HS-27A (cell line): ENCODE measurements around the gene TBC1D17.

Source experiments
- DNase-seq: peaks from one replicate; pipeline ENCODE4 v3.0.0-alpha.2; 2012; ENCODE audit warnings: low read depth, missing footprints

Gene TBC1D17

DNA sequence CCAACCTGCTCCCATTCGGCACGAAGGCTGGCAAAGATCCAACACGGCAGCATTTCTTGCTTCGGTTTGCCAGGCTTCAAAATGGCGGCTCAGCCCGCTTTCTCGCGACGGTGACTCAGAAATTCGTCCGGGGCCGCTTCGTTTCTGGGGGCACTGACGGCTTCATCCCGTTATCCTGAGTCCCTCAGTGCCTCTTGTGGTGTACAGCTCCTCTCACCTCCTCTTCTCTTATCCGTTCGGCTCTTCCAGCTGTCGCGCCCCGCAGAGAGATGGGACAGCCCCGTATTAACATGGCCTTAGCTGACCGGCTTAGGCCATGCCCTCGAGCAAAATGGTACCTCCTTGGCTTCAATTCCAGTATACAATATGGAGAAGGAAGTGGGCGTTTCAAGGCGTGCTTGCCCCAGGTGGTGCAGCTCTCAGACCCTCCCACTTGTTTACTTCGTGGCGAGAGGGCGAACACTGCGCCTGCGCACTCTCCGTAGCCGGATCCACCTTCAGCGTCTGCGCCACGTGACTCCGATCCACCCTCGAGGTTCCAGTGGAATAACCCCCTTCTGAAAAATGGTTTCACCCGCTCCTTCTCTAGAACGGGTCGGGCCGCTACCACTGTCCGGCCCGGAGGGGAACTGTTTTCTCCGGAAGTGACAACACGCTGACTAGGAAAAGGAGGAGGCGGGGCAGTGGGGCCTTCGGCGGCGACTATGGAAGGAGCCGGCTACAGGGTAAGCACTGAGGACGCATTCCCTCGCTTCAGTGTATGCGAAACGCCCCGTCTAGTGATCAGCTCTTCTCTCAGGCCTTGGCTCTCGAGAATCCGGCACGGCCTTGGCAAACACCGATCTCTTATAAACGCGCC, at the start of gene TBC1D17, which contains the start of gene AKT1S1:
TSS of gene TBC1D17 (plus strand) at position 683 of the 859 bp plus-strand sequence. CDS start at position 705, 22 bp downstream.
TSS of gene AKT1S1 (minus strand) at position 336 of the 859 bp plus-strand sequence. CDS start 4,060 bp downstream, outside the sequence.
- DNase-seq: peak; percentile 100

DNA sequence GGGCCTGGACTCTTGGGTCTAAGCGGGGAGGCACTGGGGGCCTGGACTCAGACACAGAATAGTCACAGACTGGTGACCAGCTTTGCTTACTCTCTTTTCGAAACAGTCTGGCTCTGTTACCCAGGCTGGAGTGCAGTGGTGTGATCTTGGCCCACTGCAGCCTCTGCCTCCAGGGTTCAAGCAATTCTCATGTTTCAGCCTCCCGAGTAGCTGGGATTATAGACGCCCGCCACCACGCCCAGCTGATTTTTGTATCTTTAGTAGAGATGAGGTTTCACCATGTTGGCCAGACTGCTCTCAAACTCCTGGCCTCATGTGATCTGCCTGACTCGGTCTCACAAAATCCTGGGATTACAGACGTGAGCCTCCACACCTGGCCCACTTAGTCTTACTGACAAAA, 48.3 kb upstream of the TBC1D17 start:
- DNase-seq: no peak

- DNase-seq: no peak
These were observed 47.8 kb upstream of the TBC1D17 start for GRCh38 chr19:49829721-49830120.

- DNase-seq: no peak
These were observed 46.7 kb upstream of the TBC1D17 start for GRCh38 chr19:49830766-49831165.

GRCh38 chr19:49831592-49831991, 45.9 kb upstream of the TBC1D17 start:
- DNase-seq: no peak

GRCh38 chr19:49832556-49832955, 44.9 kb upstream of the TBC1D17 start:
- DNase-seq: no peak

DNA sequence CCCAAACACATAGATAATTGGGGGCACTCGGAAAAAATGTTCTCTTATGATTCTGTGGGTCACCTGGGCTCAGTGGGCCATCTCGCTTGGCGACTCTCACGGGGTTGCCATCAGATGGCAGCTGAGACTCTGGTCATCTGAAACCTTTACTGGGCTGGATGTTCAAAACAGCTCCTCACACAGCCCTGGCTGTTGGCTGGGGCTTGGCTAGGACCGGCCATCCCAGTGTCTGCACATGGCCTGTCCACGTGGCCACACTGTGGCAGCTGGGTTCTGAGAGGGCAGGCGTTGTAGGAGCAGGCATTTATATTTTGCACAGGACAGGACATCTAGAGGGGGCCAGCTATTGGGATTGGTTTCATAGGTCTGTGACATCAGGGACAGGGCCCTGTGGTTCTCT, 43.9 kb upstream of the TBC1D17 start:
- no peak for DNase-seq

GRCh38 chr19:49835562-49835961, 41.9 kb upstream of the TBC1D17 start:
- DNase-seq: no peak

- DNase-seq: no peak
These were observed 41.1 kb upstream of the TBC1D17 start for GRCh38 chr19:49836176-49837008.

DNA sequence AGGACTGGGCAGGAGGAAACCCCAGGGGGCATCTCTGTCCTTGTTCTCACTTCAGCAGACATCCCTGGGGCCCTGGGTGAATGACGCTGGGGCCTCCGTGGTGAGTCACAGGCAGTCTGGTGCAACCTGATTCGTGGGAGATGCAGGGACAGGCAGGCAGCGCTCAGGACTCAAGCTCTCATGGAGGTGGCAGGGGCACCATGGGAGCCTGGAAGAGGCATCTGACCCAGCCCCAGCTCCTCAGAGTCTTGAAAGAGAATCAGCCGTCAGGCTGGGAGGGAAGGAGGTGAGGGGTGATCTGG, 40.5 kb upstream of the TBC1D17 start:
- no peak for DNase-seq

DNA sequence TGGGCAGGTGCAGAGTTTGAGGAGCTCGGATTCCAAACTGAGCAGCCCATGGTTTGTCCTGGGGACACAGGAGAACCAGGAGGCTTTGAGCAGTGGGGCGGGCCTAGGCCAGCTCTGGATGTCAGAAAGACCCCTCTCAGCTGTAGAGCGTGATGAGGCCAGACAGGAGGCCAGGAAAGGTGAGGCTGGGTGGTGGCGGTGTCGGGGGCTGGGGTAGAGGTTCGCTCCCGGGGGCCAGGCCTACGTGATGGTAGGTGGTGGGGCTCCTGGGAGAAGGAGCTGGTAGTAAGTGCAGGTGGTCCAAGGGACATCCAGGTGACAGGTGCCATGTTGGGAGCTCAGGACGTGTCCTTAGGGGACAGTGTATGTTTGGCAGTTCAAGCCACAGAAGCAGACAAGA, 40.1 kb upstream of the TBC1D17 start:
- DNase-seq: no peak

DNA sequence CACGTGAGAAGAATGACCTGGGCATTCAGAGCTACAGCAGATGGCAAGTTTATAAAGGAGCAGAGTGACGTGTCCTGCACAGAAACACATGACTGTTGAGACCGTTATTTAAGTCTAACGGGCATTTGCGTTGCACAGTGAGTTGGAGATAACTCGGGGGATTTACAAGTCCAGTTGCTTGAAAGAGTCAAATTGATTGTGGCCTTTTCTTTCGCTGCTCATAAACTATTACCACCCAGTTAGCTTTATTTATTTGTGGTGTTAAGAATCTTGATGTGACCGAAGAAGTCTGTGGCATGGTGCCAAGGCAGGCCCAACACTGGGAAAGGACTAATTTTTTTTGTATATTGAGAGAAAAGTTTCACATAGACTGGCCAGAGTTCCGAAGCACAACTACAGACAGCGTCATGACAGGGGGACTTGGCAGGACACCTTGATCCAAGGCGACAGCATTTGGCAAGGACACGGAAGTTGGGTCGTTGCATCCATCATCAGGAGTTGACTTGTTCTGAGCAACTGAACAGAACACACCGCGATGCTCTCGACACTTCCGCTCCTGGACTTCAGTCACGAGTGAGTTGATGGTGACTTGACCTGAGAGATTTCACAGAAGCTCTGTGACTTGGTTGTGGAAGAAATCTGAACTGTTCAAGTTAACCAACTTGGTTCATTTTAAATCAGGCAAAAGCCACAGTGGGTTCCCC, 38.5 kb upstream of the TBC1D17 start:
- DNase-seq: no peak

- no peak for DNase-seq
These were observed 37.8 kb upstream of the TBC1D17 start for GRCh38 chr19:49839713-49840112.

DNA sequence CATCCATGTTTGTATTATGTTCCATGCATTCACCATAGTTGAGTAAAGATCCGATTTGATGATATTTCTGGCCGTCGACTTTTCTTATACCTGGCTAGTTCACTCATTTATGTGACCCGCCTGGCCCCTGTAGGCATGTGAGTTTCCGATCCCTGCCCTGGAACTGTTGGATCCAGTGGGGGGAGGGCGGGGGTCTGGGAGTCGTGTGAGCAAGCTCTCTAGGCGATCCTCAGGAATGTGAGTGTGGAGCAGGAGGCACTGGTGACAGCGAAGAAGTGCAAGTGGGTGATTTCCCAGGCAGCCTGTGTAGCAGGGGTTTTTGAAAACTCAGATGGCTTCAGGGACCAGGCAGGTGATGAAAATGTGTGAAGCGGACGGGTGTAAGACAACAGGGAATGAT, 37.2 kb upstream of the TBC1D17 start:
- DNase-seq: no peak

- no peak for DNase-seq
These were observed 36.7 kb upstream of the TBC1D17 start for GRCh38 chr19:49840736-49841249.

DNA sequence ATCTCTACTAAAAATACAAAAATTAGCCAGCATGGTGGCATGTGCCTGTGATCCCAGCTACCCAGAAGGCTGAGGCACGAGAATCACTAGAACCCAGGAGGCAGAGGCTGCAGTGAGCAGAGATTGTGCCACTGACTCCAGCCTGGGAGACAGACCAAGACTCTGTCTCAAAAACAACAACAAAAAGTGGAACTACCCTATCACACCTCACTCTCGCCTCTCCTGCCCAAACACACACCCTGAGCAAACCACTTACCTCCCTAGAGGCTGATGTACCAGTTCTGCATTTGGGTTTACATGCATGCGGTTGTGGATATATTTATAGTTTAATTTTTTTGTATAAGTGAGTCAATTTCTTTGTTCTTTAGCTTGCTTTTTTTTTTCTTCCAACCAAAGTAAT, 34.2 kb upstream of the TBC1D17 start:
- no peak for DNase-seq

- DNase-seq: no peak
These were observed 33.1 kb upstream of the TBC1D17 start for GRCh38 chr19:49844138-49845095.

GRCh38 chr19:49845414-49845813, 32.1 kb upstream of the TBC1D17 start:
- DNase-seq: no peak

- no peak for DNase-seq
These were observed 31.1 kb upstream of the TBC1D17 start for GRCh38 chr19:49846408-49846807.

- peak; percentile 87 for DNase-seq
These were observed 29.5 kb upstream of the TBC1D17 start for GRCh38 chr19:49847731-49848696.
